ENCODE measurements around the gene ZNF32.
A peak's percentile ranks its signal among the peaks of the same experiment; 100 is the strongest.
"Not testable (repeated sequence)": the region's sequence is repeated elsewhere in the genome, so short reads cannot be mapped to it uniquely, and the experiment has no call there.

ZNF32 gene

GRCh38 chr10:43622038-43622437, 26.6 kb downstream of the ZNF32 start:
- DNase-seq: no peak

GRCh38 chr10:43619368-43619767, 29.3 kb downstream of the ZNF32 start:
- no peak for DNase-seq

GRCh38 chr10:43616697-43617370, 31.8 kb downstream of the ZNF32 start:
- no peak for DNase-seq

GRCh38 chr10:43610636-43611035, 38.0 kb downstream of the ZNF32 start:
- no peak for DNase-seq

GRCh38 chr10:43607199-43607573, 41.5 kb downstream of the ZNF32 start:
- no peak for DNase-seq

- DNase-seq: peak; percentile 9
Observed at GRCh38 chr10:43606323-43607198, 42.1 kb downstream of the ZNF32 start, which contains the start of gene ZNF485. Gene ZNF485 (plus strand): TSS chr10:43606438. CDS start chr10:43607051, 613 bp downstream.

GRCh38 chr10:43605850-43606322, 42.8 kb downstream of the ZNF32 start:
- DNase-seq: no peak

- not testable (repeated sequence) for DNase-seq
Observed at GRCh38 chr10:43601576-43601975, 47.1 kb downstream of the ZNF32 start.

GRCh38 chr10:43599333-43599732, 49.3 kb downstream of the ZNF32 start:
- no peak for DNase-seq

GRCh38 chr10:43598446-43598845, 50.2 kb downstream of the ZNF32 start:
- DNase-seq: no peak

- no peak for DNase-seq
Observed at GRCh38 chr10:43596546-43596945, 52.1 kb downstream of the ZNF32 start.

GRCh38 chr10:43595739-43596298, 52.9 kb downstream of the ZNF32 start:
- DNase-seq: no peak

- no peak for DNase-seq
Observed at GRCh38 chr10:43594944-43595589, 53.6 kb downstream of the ZNF32 start.

Measured in NCI-H526 treated with DMSO at 0.1 percent for 48 hours (cell line).